Astrocyte (in vitro differentiated cells and primary cell): Measurements from ENCODE around the gene QSOX2.

Experiments used
- CTCF ChIP-seq: IDR thresholded peaks from 2 replicates; pipeline ENCODE4 v1.5.1; 2011; ENCODE audit warnings: low read depth, mild to moderate bottlenecking, inconsistent platforms, low read length, moderate library complexity; ENCODE audit not compliant: insufficient read depth
- EZH2 ChIP-seq: IDR thresholded peaks from 2 replicates; pipeline ENCODE4 v1.6.1; 2012; ENCODE audit warnings: mild to moderate bottlenecking, low read length, inconsistent platforms; ENCODE audit not compliant: insufficient read depth

GRCh38 chr9:136284311-136284710 is 38.7 kb upstream of the QSOX2 start:
- no peak for TF ChIP-seq CTCF
- no peak for TF ChIP-seq EZH2
